HG03354 (cell line): ENCODE results near the gene LTBP4.
A peak's percentile ranks its signal among the peaks of the same experiment; 100 is the strongest.
"Not testable (repeated sequence)": the region's sequence is repeated elsewhere in the genome, so short reads cannot be mapped to it uniquely, and the experiment has no call there.

Experiments used
- ATAC-seq: cut with Tn5 transposase; IDR thresholded peaks from one replicate; pipeline ENCODE4 v1.9.1; 2021; ENCODE audit warnings: mild to moderate bottlenecking; ENCODE audit not compliant: unreplicated experiment, poor library complexity, severe bottlenecking

Gene LTBP4

GRCh38 chr19:40601134-40601974 is at the start of gene LTBP4:
LTBP4 (plus strand) TSS chr19:40601369; CDS start chr19:40601388, 19 bp downstream.
- no peak for ATAC-seq

- no peak for ATAC-seq
Measured at GRCh38 chr19:40552848-40553247, 48.3 kb upstream of the LTBP4 start.

- ATAC-seq = no peak
Measured at GRCh38 chr19:40553885-40554857, 47.0 kb upstream of the LTBP4 start.

GRCh38 chr19:40555978-40556689 is 45.0 kb upstream of the LTBP4 start:
- ATAC-seq = no peak

GRCh38 chr19:40556953-40557530 is 44.1 kb upstream of the LTBP4 start:
- ATAC-seq = no peak

- ATAC-seq = no peak
Measured at GRCh38 chr19:40559394-40559793, 41.8 kb upstream of the LTBP4 start.

- ATAC-seq = no peak
Measured at GRCh38 chr19:40560092-40560507, 41.1 kb upstream of the LTBP4 start.

- ATAC-seq = no peak
Measured at GRCh38 chr19:40561947-40562346, 39.2 kb upstream of the LTBP4 start.

- ATAC-seq = not testable (repeated sequence)
Measured at GRCh38 chr19:40564535-40564934, 36.6 kb upstream of the LTBP4 start.

- no peak for ATAC-seq
Measured at GRCh38 chr19:40565355-40565754, 35.8 kb upstream of the LTBP4 start.

GRCh38 chr19:40565910-40566495 is 35.2 kb upstream of the LTBP4 start:
- no peak for ATAC-seq

GRCh38 chr19:40567040-40567749 is 34.0 kb upstream of the LTBP4 start:
- ATAC-seq = no peak

- no peak for ATAC-seq
Measured at GRCh38 chr19:40567750-40568494, 33.2 kb upstream of the LTBP4 start.

GRCh38 chr19:40570313-40571004 is 30.7 kb upstream of the LTBP4 start:
- ATAC-seq = peak; percentile 83

- no peak for ATAC-seq
Measured at GRCh38 chr19:40571005-40571318, 30.2 kb upstream of the LTBP4 start.

- no peak for ATAC-seq
Measured at GRCh38 chr19:40571831-40572495, 29.2 kb upstream of the LTBP4 start.

- ATAC-seq = no peak
Measured at GRCh38 chr19:40575326-40575725, 25.8 kb upstream of the LTBP4 start.
